Measurements from ENCODE around the gene FNDC3A. TPM values are rescaled to one million over a fixed set of nuclear protein-coding genes. Genes with fewer than 3 reads are reported as not detected.
A peak's percentile ranks its signal among the peaks of the same experiment; 100 is the strongest.

Gene FNDC3A
- total RNA-seq, 1 donor from 2014 or later = 41.6 TPM

GRCh38 chr13:49213997-49214916 is 238.5 kb downstream of the FNDC3A start:
- no peak for DNase-seq (ENCODE audit: low read depth)

- peak; percentile 37 for DNase-seq (ENCODE audit: low read depth)
These were observed 239.2 kb downstream of the FNDC3A start for GRCh38 chr13:49214917-49215376.

GRCh38 chr13:49216334-49216733 is 240.6 kb downstream of the FNDC3A start:
- DNase-seq (ENCODE audit: low read depth) = no peak

GRCh38 chr13:49217962-49218492 is 242.3 kb downstream of the FNDC3A start:
- DNase-seq (ENCODE audit: low read depth) = no peak

GRCh38 chr13:49218493-49219051 is 242.9 kb downstream of the FNDC3A start:
- no peak for DNase-seq (ENCODE audit: low read depth)

GRCh38 chr13:49219647-49220035 is 243.9 kb downstream of the FNDC3A start:
- no peak for DNase-seq (ENCODE audit: low read depth)

- DNase-seq (ENCODE audit: low read depth) = peak; percentile 21
These were observed 244.5 kb downstream of the FNDC3A start, which contains the start of gene MLNR for GRCh38 chr13:49220036-49220855. TSS of gene MLNR (plus strand) at chr13:49220338. CDS start at chr13:49220338, 0 bp downstream.

- no peak for DNase-seq (ENCODE audit: low read depth)
These were observed 245.3 kb downstream of the FNDC3A start for GRCh38 chr13:49220856-49221589.

- DNase-seq (ENCODE audit: low read depth) = no peak
These were observed 245.9 kb downstream of the FNDC3A start for GRCh38 chr13:49221590-49221965.

- DNase-seq (ENCODE audit: low read depth) = no peak
These were observed 249.7 kb downstream of the FNDC3A start for GRCh38 chr13:49225223-49226042.

- DNase-seq (ENCODE audit: low read depth) = no peak
These were observed 250.9 kb downstream of the FNDC3A start for GRCh38 chr13:49226613-49227012.

- no peak for DNase-seq (ENCODE audit: low read depth)
These were observed 259.0 kb downstream of the FNDC3A start for GRCh38 chr13:49234741-49235140.

GRCh38 chr13:49235856-49236431 is 260.2 kb downstream of the FNDC3A start:
- DNase-seq (ENCODE audit: low read depth) = no peak

GRCh38 chr13:49238621-49239020 is 262.9 kb downstream of the FNDC3A start:
- no peak for DNase-seq (ENCODE audit: low read depth)

- DNase-seq (ENCODE audit: low read depth) = peak; percentile 32
These were observed 264.3 kb downstream of the FNDC3A start for GRCh38 chr13:49240017-49240416.

GRCh38 chr13:49241296-49241695 is 265.6 kb downstream of the FNDC3A start:
- no peak for DNase-seq (ENCODE audit: low read depth)

- no peak for DNase-seq (ENCODE audit: low read depth)
These were observed 269.4 kb downstream of the FNDC3A start for GRCh38 chr13:49245101-49245500.

- DNase-seq (ENCODE audit: low read depth) = no peak
These were observed 271.3 kb downstream of the FNDC3A start for GRCh38 chr13:49246850-49247642.
